Epithelial cell of esophagus (primary cell): Measurements from ENCODE around the gene DYNC1I1.

Experiments used
- DNase-seq: peaks from one replicate; pipeline ENCODE4 v3.0.0; 2010; ENCODE audit warnings: low read depth
- H3K4me3 ChIP-seq: 2 replicates; pipeline ENCODE4 v1.5.1; 2011; ENCODE audit warnings: mild to moderate bottlenecking, low read length, control low read depth
- CTCF ChIP-seq: IDR thresholded peaks from 2 replicates; pipeline ENCODE4 v1.5.1; 2011; ENCODE audit warnings: low read depth, mild to moderate bottlenecking, low read length, control low read depth, inconsistent platforms; ENCODE audit not compliant: insufficient read depth; ENCODE audit errors: missing control alignments

DYNC1I1 gene

GRCh38 chr7:96004578-96004977 is 232.2 kb downstream of the DYNC1I1 start:
- DNase-seq, result no peak
- TF ChIP-seq CTCF, result no peak
- H3K4me3 ChIP-seq, result no peak overlapping the region

- no peak overlapping the region for H3K4me3 ChIP-seq
- no peak for TF ChIP-seq CTCF
- DNase-seq, result no peak
These were observed 232.9 kb downstream of the DYNC1I1 start for GRCh38 chr7:96005271-96005670.

GRCh38 chr7:96009148-96009547 is 236.8 kb downstream of the DYNC1I1 start:
- DNase-seq, result no peak
- TF ChIP-seq CTCF, result no peak
- no peak overlapping the region for H3K4me3 ChIP-seq

- no peak overlapping the region for H3K4me3 ChIP-seq
- no peak for DNase-seq
- no peak for TF ChIP-seq CTCF
These were observed 241.5 kb downstream of the DYNC1I1 start for GRCh38 chr7:96013836-96014235.

GRCh38 chr7:96014617-96015016 is 242.3 kb downstream of the DYNC1I1 start:
- DNase-seq, result peak; percentile 11
- TF ChIP-seq CTCF, result no peak
- H3K4me3 ChIP-seq, result no peak overlapping the region

GRCh38 chr7:96016056-96016586 is 243.8 kb downstream of the DYNC1I1 start:
- no peak for TF ChIP-seq CTCF
- H3K4me3 ChIP-seq, result no peak overlapping the region
- no peak for DNase-seq

GRCh38 chr7:96016735-96017134 is 244.4 kb downstream of the DYNC1I1 start:
- no peak for TF ChIP-seq CTCF
- no peak for DNase-seq
- no peak overlapping the region for H3K4me3 ChIP-seq
